WERI-Rb-1 (cell line): Measurements from ENCODE around the gene BCL2L14.

ENCODE experiments used
- DNase-seq: peaks from one replicate; pipeline ENCODE4 v3.0.0-alpha.2; 2020
- H3K27ac ChIP-seq: fragments of 250-450 bp; sonication (Bioruptor Pico); 2 replicates; pipeline ENCODE4 v1.5.1; 2020; ENCODE audit warnings: mild to moderate bottlenecking, moderate library complexity
- H3K27me3 ChIP-seq: fragments of 250-450 bp; sonication (Bioruptor Pico); 2 replicates; pipeline ENCODE4 v1.5.1; 2021; ENCODE audit warnings: mild to moderate bottlenecking, low read depth, moderate library complexity; ENCODE audit not compliant: insufficient read depth, severe bottlenecking
- H3K36me3 ChIP-seq: fragments of 250-450 bp; sonication (Bioruptor Pico); 2 replicates; pipeline ENCODE4 v1.5.1; 2020; ENCODE audit warnings: mild to moderate bottlenecking, moderate library complexity
- H3K4me3 ChIP-seq: 2 replicates; pipeline ENCODE4 v1.5.1; 2011; ENCODE audit warnings: low read depth, mild to moderate bottlenecking, control low read depth, low read length
- H3K9me3 ChIP-seq: fragments of 250-450 bp; sonication (Bioruptor Pico); 2 replicates; pipeline ENCODE4 v1.5.1; 2021; ENCODE audit warnings: mild to moderate bottlenecking, moderate library complexity; ENCODE audit not compliant: severe bottlenecking
- TF ChIP-seq, protein P1 (sequence below): IDR thresholded peaks from 2 replicates; pipeline ENCODE4 v1.5.1; 2011; ENCODE audit warnings: low read depth, mild to moderate bottlenecking, control low read depth, inconsistent platforms, low read length

Gene BCL2L14

GRCh38 chr12:12048266-12048665 is 22.5 kb upstream of the BCL2L14 start:
- TF ChIP-seq, protein P1, sequence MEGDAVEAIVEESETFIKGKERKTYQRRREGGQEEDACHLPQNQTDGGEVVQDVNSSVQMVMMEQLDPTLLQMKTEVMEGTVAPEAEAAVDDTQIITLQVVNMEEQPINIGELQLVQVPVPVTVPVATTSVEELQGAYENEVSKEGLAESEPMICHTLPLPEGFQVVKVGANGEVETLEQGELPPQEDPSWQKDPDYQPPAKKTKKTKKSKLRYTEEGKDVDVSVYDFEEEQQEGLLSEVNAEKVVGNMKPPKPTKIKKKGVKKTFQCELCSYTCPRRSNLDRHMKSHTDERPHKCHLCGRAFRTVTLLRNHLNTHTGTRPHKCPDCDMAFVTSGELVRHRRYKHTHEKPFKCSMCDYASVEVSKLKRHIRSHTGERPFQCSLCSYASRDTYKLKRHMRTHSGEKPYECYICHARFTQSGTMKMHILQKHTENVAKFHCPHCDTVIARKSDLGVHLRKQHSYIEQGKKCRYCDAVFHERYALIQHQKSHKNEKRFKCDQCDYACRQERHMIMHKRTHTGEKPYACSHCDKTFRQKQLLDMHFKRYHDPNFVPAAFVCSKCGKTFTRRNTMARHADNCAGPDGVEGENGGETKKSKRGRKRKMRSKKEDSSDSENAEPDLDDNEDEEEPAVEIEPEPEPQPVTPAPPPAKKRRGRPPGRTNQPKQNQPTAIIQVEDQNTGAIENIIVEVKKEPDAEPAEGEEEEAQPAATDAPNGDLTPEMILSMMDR = no peak

DNA sequence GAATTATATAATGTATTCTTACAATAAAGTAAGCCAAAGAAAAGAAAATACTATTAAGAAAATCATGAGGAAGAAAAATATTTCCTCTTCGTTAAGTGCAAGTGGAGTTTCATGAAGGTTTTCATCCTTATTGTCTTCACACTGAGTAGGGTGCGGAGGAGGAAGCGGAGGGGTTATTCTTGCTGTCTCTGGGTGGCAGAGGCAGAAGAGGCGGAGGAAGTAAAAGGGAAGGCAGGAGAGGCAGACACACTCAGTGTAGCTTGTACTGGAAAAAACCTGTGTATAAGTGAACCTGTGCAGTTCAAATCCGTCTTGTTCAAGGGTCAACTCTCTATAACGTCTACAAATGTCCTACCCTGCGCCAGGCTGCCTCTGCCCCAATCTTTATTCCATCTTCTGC is 22.0 kb upstream of the BCL2L14 start:
- TF ChIP-seq, protein P1 = no peak
- DNase-seq = no peak
- H3K27me3 ChIP-seq = no peaks in the 10 kb centered on the region
- peaks cover 3% of the 10 kb centered on the region for H3K9me3 ChIP-seq
- H3K36me3 ChIP-seq = no peaks in the 10 kb centered on the region
- no peak overlapping the region for H3K27ac ChIP-seq
- no peak overlapping the region for H3K4me3 ChIP-seq

More at GRCh38 chr12:12048266-12048665, 22.5 kb upstream of the BCL2L14 start:
- Histone ChIP-seq H3K9me3 (peaks cover 3% of the 10 kb centered on the region), H3K27me3 (no peaks in the 10 kb centered on the region), H3K36me3 (no peaks in the 10 kb centered on the region), H3K4me3 (no peak overlapping the region), H3K27ac (no peak overlapping the region)
- no peak for DNase-seq

GRCh38 chr12:12051668-12052067 is 19.1 kb upstream of the BCL2L14 start:
- H3K27ac ChIP-seq = no peak overlapping the region
- H3K4me3 ChIP-seq = no peak overlapping the region
- peaks cover 3% of the 10 kb centered on the region for H3K9me3 ChIP-seq
- no peaks in the 10 kb centered on the region for H3K27me3 ChIP-seq
- TF ChIP-seq, protein P1 = no peak
- H3K36me3 ChIP-seq = no peaks in the 10 kb centered on the region
- DNase-seq = no peak

DNA sequence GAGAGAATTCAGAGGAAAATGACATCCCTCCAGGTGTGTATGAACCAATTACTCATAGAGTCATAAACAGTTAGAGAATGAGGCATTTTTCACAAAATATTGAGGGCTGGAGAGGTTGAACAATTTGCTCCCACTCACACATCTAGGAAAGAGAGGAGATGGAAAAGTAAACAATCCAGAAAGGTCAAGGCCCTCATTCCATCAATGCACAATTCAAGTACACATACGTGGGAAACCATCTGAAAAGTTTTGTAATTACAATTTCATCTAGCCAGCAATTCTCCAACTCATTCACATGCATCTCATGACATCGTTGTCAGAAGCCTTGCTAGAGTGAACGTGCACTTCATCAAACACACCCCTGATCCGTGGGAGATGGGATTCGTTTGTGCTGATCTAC is 15.7 kb upstream of the BCL2L14 start:
- Histone ChIP-seq H3K9me3 (peaks cover 3% of the 10 kb centered on the region), H3K27ac (no peak overlapping the region), H3K36me3 (no peaks in the 10 kb centered on the region), H3K4me3 (no peak overlapping the region), H3K27me3 (no peaks in the 10 kb centered on the region)
- TF ChIP-seq, protein P1 = no peak
- no peak for DNase-seq

DNA sequence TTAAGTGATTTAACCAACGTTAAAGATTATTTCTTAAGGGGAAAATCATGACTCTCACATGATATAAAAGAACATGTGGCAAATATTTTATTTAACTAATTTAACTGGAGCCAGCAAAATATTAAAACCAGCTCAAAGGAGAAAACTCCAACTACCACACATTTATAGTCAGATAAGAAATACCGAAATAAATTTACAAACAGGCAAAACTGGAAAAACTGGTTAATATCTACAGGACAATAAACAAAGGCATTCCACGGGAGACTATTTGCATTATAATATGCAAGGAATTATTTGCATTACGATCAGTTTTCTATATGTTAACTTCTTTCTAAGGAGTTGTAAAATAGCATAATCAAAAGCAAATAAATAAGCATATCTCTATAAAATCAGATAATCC is 13.8 kb upstream of the BCL2L14 start:
- Histone ChIP-seq H3K27me3 (no peaks in the 10 kb centered on the region), H3K36me3 (no peaks in the 10 kb centered on the region), H3K4me3 (no peak overlapping the region), H3K27ac (no peak overlapping the region), H3K9me3 (peaks cover 3% of the 10 kb centered on the region)
- DNase-seq = no peak
- TF ChIP-seq, protein P1 = no peak

DNA sequence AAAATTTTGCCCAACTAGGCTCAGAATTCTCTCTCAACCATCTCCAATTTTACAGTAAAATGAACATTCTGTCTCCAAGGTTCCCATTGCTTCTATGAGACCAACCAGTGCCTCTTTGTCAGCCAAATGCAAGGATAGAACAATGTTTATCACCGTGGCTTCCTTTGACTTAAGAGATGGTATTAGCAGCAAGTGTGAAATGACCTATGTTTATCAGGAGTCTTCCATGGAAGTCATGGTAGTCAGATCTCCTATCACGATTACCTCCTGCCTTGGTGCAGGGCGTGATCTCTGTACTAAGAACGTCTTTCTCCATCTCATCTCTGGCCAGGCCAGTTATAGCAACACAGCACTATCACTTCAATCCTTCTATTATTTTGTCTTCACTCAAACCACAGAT is 6.1 kb upstream of the BCL2L14 start:
- no peaks in the 10 kb centered on the region for H3K9me3 ChIP-seq
- H3K36me3 ChIP-seq = no peaks in the 10 kb centered on the region
- H3K27ac ChIP-seq = no peak overlapping the region
- DNase-seq = no peak
- TF ChIP-seq, protein P1 = no peak
- H3K4me3 ChIP-seq = no peak overlapping the region
- no peaks in the 10 kb centered on the region for H3K27me3 ChIP-seq
